Psoas muscle (tissue), 8 donors: Measurements from ENCODE around the gene MID2. TPM values are rescaled to one million over a fixed set of nuclear protein-coding genes. Genes with fewer than 3 reads are reported as not detected.
"Not testable (repeated sequence)": the region's sequence is repeated elsewhere in the genome, so short reads cannot be mapped to it uniquely, and the experiment has no call there.

Experiments used
- ATAC-seq, 4 donors: fragments of 200-7000 bp; cut with Tn5 transposase; one replicate each; pipeline ENCODE4 v1.9.1; 2020; ENCODE audit warnings: moderate library complexity in 3 of 4, mild to moderate bottlenecking in 2 of 4
- DNase-seq, 2 donors: peaks; one replicate each; pipeline ENCODE4 v3.0.0-alpha.2; 2020
- H3K27ac ChIP-seq: fragments of 200-600 bp; one replicate; pipeline ENCODE4 v1.8.0; 2022
- H3K27me3 ChIP-seq, 3 donors: fragments of 200-600 bp in 1 of 3; one replicate each; pipeline versions ENCODE4 v1.6.1 to v1.8.0; 2013 to 2022; ENCODE audit warnings: low read length in 2 of 3, mild to moderate bottlenecking in 2 of 3, moderate library complexity in 1 of 3; ENCODE audit not compliant: insufficient read depth in 3 of 3
- H3K36me3 ChIP-seq, 2 donors: fragments of 200-600 bp in 1 of 2; one replicate each; pipeline versions ENCODE4 v1.6.1 to v1.8.0; 2013 to 2022; ENCODE audit warnings: low read depth in 1 of 2, mild to moderate bottlenecking in 1 of 2, moderate library complexity in 1 of 2; ENCODE audit not compliant: insufficient read depth in 1 of 2
- H3K4me1 ChIP-seq: fragments of 200-600 bp; one replicate; pipeline ENCODE4 v1.8.0; 2022
- H3K4me3 ChIP-seq: fragments of 200-600 bp; one replicate; pipeline ENCODE4 v1.8.0; 2022; ENCODE audit warnings: mild to moderate bottlenecking
- H3K9me3 ChIP-seq: fragments of 200-600 bp; one replicate; pipeline ENCODE4 v1.8.0; 2022
- CTCF ChIP-seq: fragments of 200-600 bp; IDR thresholded peaks from one replicate; pipeline ENCODE4 v1.8.0; 2022; ENCODE audit warnings: antibody characterized with exemption
- WGBS, 3 donors: extraction: QIAGEN DNeasy Blood & Tissue Kit; methylation state at CpG; one replicate each; pipeline versions ENCODE4 v1.1.6 to v1.1.7; 2013; 5-methylcytosine and 5-hydroxymethylcytosine counted together
- intact Hi-C, 2 donors: fragments of 100-400 bp; cut with DNase I; formaldehyde crosslinking; loops; one replicate each; pipeline versions ENCODE4 v1.11.0 to v1.14.2; 2022
- polyA plus RNA-seq, 3 donors: library from polyadenylated mRNA; stranded (reverse); fragments of 200-250 nt; gene quantifications; one replicate each; pipeline ENCODE4 v1.2.3, GENCODE V29; 2013
- total RNA-seq, 4 donors: library from RNA; stranded (reverse); fragmentation: NEBNext Ultra II Directional in 2 of 4; extraction: Animal tissue kit (Norgen Biotek cat#: 25700) in 2 of 4; gene quantifications; one replicate each; pipeline versions ENCODE4 v1.2.1 to v1.2.4, GENCODE V29; 2021 to 2023
- donor health status: healthy with polysubstance abuse.
- donor health status: DM: no; HTN: no; CAD: no; lungs with moderate emphysema.
- donor health status: Bipolar disorder and iron deficiency.
- donor health status: healthy.
- donor health status: DM: yes; HTN: yes; CAD: no.
- donor health status: DM: no; HTN: no; CAD: no.
- donor health status: DM: no; HTN: no; CAD: no.
- donor health status: DM: yes; HTN: yes; CAD: no.

Gene MID2
- total and polyA plus RNA-seq, 7 donors: 4.8 to 21.6 (median 18.6) TPM

GRCh38 chrX:107848591-107848990, 22.9 kb downstream of the MID2 start:
- DNase-seq (no peak), ATAC-seq (no peak)
- no peaks in the 10 kb centered on the region for H3K4me1 ChIP-seq
- peaks cover 0 to 19% (median 0%) of the 10 kb centered on the region in 3 donors for H3K27me3 ChIP-seq
- WGBS, 3 donors: 43 to 64% (median 55%) methylated on average over 2 of the region's 2 CpGs
- intact Hi-C loops: no loop called here
- no peak overlapping the region for H3K4me3 ChIP-seq
- H3K9me3 ChIP-seq: no peaks in the 10 kb centered on the region
- no peak for TF ChIP-seq CTCF
- H3K27ac ChIP-seq: no peak overlapping the region
- H3K36me3 ChIP-seq: no peaks in the 10 kb centered on the region

GRCh38 chrX:107849747-107850421, 24.2 kb downstream of the MID2 start:
- ATAC-seq: peak in 1 of 4 donors; percentile 35
- Histone ChIP-seq H3K9me3 (no peaks in the 10 kb centered on the region), H3K36me3 (no peaks in the 10 kb centered on the region), H3K4me1 (no peaks in the 10 kb centered on the region), H3K27me3 (peaks cover 0 to 23% (median 0%) of the 10 kb centered on the region in 3 donors), H3K27ac (no peak overlapping the region), H3K4me3 (no peak overlapping the region)
- intact Hi-C loops: no loop called here
- TF ChIP-seq CTCF: peak; percentile 11
- no peak for DNase-seq
- 29 to 58% (median 47%) methylated on average over 5 of the region's 5 CpGs for WGBS, 3 donors

- WGBS, 3 donors: 63 to 70% (median 67%) methylated on average over 2 of the region's 2 CpGs
- Histone ChIP-seq H3K27me3 (peaks cover 0 to 27% (median 0%) of the 10 kb centered on the region in 3 donors), H3K9me3 (no peaks in the 10 kb centered on the region), H3K36me3 (no peaks in the 10 kb centered on the region), H3K4me1 (no peaks in the 10 kb centered on the region), H3K4me3 (no peak overlapping the region), H3K27ac (no peak overlapping the region)
- DNase-seq: no peak
- intact Hi-C loops: no loop called here
- no peak for ATAC-seq
- TF ChIP-seq CTCF: no peak
Measured at GRCh38 chrX:107850422-107850765, 24.7 kb downstream of the MID2 start.

- Histone ChIP-seq H3K36me3 (no peaks in the 10 kb centered on the region), H3K4me3 (no peak overlapping the region), H3K9me3 (no peaks in the 10 kb centered on the region), H3K4me1 (no peaks in the 10 kb centered on the region), H3K27ac (no peak overlapping the region), H3K27me3 (peaks cover 0 to 28% (median 0%) of the 10 kb centered on the region in 3 donors)
- intact Hi-C loops: no loop called here
- ATAC-seq (no peak), DNase-seq (no peak)
- WGBS, 3 donors: 47 to 87% (median 61%) methylated on average over 2 of the region's 2 CpGs
- no peak for TF ChIP-seq CTCF
Measured at GRCh38 chrX:107851215-107851614, 25.5 kb downstream of the MID2 start.

GRCh38 chrX:107851665-107852064, 26.0 kb downstream of the MID2 start:
- H3K4me1 ChIP-seq, H3K9me3 ChIP-seq, H3K27ac ChIP-seq, DNase-seq, intact Hi-C loops, H3K4me3 ChIP-seq, H3K36me3 ChIP-seq, ATAC-seq: not testable (repeated sequence)
- WGBS, 3 donors: 87 to 100% (median 97%) methylated on average over 7 of the region's 7 CpGs
- H3K27me3 ChIP-seq: peaks cover 0 to 28% (median 0%) of the 10 kb centered on the region in 3 donors
